Measurements from ENCODE around the gene ALB.

DNA sequence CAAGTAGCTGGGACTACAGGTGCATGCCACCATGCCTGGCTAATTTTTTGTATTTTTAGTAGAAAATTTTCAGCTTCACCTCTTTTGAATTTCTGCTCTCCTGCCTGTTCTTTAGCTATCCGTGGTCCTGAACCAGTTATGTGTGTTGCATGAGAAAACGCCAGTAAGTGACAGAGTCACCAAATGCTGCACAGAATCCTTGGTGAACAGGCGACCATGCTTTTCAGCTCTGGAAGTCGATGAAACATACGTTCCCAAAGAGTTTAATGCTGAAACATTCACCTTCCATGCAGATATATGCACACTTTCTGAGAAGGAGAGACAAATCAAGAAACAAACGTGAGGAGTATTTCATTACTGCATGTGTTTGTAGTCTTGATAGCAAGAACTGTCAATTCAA, 13.9 kb downstream of the ALB start:
- TF ChIP-seq, protein P1, sequence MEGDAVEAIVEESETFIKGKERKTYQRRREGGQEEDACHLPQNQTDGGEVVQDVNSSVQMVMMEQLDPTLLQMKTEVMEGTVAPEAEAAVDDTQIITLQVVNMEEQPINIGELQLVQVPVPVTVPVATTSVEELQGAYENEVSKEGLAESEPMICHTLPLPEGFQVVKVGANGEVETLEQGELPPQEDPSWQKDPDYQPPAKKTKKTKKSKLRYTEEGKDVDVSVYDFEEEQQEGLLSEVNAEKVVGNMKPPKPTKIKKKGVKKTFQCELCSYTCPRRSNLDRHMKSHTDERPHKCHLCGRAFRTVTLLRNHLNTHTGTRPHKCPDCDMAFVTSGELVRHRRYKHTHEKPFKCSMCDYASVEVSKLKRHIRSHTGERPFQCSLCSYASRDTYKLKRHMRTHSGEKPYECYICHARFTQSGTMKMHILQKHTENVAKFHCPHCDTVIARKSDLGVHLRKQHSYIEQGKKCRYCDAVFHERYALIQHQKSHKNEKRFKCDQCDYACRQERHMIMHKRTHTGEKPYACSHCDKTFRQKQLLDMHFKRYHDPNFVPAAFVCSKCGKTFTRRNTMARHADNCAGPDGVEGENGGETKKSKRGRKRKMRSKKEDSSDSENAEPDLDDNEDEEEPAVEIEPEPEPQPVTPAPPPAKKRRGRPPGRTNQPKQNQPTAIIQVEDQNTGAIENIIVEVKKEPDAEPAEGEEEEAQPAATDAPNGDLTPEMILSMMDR (IDR thresholded peaks at IDR 0.05; ENCODE audit: low read depth, low read length) = no peak
- no peak for TF ChIP-seq EZH2phosphoT487 (IDR thresholded peaks at IDR 0.05; ENCODE audit: low read depth)
